Stimulated activated CD4-positive, alpha-beta T cell treated with anti-CD3 and anti-CD28 coated beads, Interleukin-12 subunit alpha, Interleukin-12 subunit beta, amount 100 ng/mL, for 48 hours (primary cell): ENCODE results near the gene WBP2NL.
A peak's percentile ranks its signal among the peaks of the same experiment; 100 is the strongest.
"Not testable (repeated sequence)": the region's sequence is repeated elsewhere in the genome, so short reads cannot be mapped to it uniquely, and the experiment has no call there.

Source experiments
- DNase-seq, 3 donors: peaks; one replicate each; pipeline ENCODE4 v3.0.0-alpha.2; 2020; ENCODE audit warnings: low read depth in 2 of 3, low spot score in 1 of 3

Gene WBP2NL

GRCh38 chr22:42071508-42071907, 72.9 kb downstream of the WBP2NL start:
- DNase-seq, result not testable (repeated sequence)

- DNase-seq, result no peak
These were observed 74.2 kb downstream of the WBP2NL start for GRCh38 chr22:42072606-42073330.

- DNase-seq, result no peak
These were observed 75.0 kb downstream of the WBP2NL start for GRCh38 chr22:42073621-42074041.

- DNase-seq, result peak in 2 of 3 donors; percentile 44 to 47
These were observed 75.7 kb downstream of the WBP2NL start, which contains the start of gene PHETA2 for GRCh38 chr22:42074132-42074811. Gene PHETA2, plus strand, starts transcription at chr22:42074248. Its CDS starts 3,046 bp downstream, at chr22:42077294.

GRCh38 chr22:42074846-42075676, 76.5 kb downstream of the WBP2NL start:
- no peak for DNase-seq

- DNase-seq, result no peak
These were observed 78.3 kb downstream of the WBP2NL start for GRCh38 chr22:42076764-42077485.

- DNase-seq, result no peak
These were observed 79.0 kb downstream of the WBP2NL start for GRCh38 chr22:42077486-42078125.
